ENCODE data around the gene CYFIP1.
A peak's percentile ranks its signal among the peaks of the same experiment; 100 is the strongest.

Gene CYFIP1

DNA sequence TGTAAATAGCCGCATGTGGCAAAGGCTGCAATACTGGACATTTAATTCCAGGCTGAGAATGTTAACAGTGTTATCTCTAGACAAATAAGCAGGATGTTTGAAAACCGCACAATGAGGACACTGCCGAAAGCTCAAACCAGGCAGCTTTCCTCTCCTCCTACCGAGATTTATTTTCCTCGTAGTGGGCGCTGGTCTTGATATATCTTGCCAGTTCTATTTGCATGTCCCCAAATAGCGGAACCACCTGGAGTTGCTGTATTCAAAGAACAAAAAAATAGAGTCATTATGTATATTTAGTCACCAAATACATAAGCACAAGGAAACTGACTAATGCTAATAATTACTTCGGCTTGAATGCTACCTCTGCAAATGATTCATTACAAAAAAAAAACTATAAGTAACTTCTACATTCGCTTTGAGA lies 46.5 kb downstream of the CYFIP1 start:
- DNase-seq (ENCODE audit: low read depth, low spot score): peak; percentile 69
- TF ChIP-seq, protein P1, sequence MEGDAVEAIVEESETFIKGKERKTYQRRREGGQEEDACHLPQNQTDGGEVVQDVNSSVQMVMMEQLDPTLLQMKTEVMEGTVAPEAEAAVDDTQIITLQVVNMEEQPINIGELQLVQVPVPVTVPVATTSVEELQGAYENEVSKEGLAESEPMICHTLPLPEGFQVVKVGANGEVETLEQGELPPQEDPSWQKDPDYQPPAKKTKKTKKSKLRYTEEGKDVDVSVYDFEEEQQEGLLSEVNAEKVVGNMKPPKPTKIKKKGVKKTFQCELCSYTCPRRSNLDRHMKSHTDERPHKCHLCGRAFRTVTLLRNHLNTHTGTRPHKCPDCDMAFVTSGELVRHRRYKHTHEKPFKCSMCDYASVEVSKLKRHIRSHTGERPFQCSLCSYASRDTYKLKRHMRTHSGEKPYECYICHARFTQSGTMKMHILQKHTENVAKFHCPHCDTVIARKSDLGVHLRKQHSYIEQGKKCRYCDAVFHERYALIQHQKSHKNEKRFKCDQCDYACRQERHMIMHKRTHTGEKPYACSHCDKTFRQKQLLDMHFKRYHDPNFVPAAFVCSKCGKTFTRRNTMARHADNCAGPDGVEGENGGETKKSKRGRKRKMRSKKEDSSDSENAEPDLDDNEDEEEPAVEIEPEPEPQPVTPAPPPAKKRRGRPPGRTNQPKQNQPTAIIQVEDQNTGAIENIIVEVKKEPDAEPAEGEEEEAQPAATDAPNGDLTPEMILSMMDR (IDR thresholded peaks at IDR 0.05; ENCODE audit: low read depth, low read length): no peak
- no peak overlapping the region for H3K4me3 ChIP-seq (ENCODE audit: low read depth, low read length)
- in situ Hi-C loops (cut with HindIII; ENCODE audit: low sequenced_read_pairs): no loop called here

DNA sequence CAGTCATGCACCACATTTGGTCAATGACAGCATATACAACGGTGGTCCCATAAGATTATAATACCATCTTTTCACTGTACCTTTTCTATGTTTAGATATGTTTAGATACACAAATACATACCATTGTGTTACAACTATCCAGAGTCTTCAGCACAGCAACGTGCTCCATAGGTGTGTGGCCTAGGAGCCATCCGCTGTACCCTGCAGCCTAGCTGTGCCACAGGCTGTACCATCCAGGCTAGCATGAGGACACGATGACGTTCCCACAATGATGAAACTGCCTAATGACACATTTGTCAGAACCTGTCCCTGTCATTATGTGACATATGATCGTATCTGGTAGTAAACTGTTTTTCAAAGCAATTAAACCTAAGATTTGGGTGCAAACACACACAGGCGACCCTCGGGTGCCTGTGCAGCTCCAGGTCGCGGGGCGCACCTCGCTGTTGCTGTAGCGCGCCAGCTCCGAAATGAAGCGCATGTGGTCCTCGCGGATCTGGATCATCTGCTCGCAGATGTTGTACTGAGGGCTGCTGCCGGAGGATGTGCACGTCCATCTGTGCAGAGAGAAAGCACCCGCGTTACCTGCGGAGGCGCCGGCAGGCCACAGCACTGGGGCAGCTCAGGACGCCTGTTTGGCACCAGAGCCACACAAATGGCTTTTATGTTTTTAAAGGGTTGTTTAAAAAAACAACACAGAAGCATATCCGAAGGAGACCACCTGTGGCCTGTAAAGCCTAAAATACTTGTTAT lies 48.2 kb downstream of the CYFIP1 start:
- in situ Hi-C loops (cut with HindIII; ENCODE audit: low sequenced_read_pairs): no loop called here
- TF ChIP-seq, protein P1 (IDR thresholded peaks at IDR 0.05; ENCODE audit: low read depth, low read length): no peak
- no peak overlapping the region for H3K4me3 ChIP-seq (ENCODE audit: low read depth, low read length)
- no peak for DNase-seq (ENCODE audit: low read depth, low spot score)

DNA sequence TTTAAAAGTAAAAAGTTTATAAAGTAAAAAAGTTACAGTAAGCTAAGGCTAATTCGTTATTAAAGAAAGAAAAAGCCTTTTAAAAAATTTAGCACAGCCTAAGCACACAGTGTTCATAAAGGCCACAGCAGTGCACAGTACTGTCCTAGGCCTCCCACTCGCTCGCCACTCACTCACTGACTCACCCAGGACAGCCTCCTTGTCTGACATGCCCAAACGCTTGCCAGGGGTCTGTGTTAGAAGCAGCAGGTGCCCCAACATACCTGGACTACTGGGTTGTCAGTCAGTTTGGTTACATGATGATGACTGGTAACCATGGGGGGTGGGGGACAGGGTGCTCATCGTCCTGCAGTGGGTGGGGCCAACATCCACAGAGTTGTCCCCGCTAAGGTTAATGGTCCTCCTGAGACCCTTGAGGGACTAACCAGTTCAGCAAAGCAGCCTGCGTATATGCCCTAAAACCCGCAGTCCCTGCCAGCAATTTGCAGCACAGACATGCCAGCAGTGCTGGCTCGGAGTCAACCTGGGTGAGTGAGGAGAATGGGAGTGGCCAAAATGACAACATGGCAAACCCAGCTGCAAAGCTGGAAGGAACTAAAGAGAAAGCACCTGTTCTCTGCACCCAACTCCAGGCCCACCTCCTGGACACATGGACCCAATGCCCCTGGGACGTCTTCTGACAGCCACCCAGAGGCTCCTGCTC lies 49.2 kb downstream of the CYFIP1 start:
- TF ChIP-seq, protein P1 (IDR thresholded peaks at IDR 0.05; ENCODE audit: low read depth, low read length): no peak
- H3K4me3 ChIP-seq (ENCODE audit: low read depth, low read length): no peak overlapping the region
- in situ Hi-C loops (cut with HindIII; ENCODE audit: low sequenced_read_pairs): no loop called here
- DNase-seq (ENCODE audit: low read depth, low spot score): no peak

DNA sequence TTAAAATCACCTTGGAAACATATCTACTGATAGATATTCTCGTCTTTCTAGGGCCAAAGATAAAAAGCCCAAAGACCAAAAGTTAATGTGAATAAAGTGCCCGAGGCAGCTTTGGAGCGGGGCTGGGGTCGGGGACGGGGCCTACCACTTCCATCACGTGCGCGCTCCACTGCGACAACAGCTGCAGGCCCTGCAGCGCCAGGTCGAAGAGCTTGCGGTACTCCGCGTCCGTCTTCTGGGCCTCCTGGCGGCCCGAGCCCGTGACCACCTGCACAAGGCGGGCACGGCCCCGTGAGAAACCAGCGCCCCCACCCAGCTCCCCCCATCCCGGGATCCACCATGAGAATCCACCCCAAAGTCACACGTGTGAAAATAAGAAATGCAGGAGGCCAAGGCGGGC lies 52.4 kb downstream of the CYFIP1 start:
- no peak overlapping the region for H3K4me3 ChIP-seq (ENCODE audit: low read depth, low read length)
- no peak for DNase-seq (ENCODE audit: low read depth, low spot score)
- TF ChIP-seq, protein P1 (IDR thresholded peaks at IDR 0.05; ENCODE audit: low read depth, low read length): no peak
- in situ Hi-C loops (cut with HindIII; ENCODE audit: low sequenced_read_pairs): no loop called here

DNA sequence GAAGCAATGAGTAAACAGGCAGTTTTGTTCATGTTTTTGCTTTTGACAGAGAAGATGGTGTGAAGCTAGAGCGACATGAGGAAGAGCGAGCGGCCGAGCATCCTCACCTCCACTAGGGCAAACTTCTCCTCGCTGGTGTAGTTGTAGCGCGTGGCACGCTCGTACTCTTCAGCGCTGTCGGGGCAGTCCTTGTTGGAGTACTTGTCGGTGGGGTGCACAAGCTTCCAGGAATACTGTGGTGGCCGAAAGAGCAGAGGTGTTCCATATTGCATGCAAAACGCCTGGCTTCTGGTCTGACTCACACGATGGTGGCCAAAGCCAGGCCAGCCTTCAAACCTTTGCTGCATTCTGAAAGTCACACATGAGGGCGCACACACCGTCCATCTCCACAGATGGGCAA lies 54.3 kb downstream of the CYFIP1 start:
- TF ChIP-seq, protein P1 (IDR thresholded peaks at IDR 0.05; ENCODE audit: low read depth, low read length): no peak
- in situ Hi-C loops (cut with HindIII; ENCODE audit: low sequenced_read_pairs): no loop called here
- DNase-seq (ENCODE audit: low read depth, low spot score): no peak
- H3K4me3 ChIP-seq (ENCODE audit: low read depth, low read length): no peak overlapping the region

DNA sequence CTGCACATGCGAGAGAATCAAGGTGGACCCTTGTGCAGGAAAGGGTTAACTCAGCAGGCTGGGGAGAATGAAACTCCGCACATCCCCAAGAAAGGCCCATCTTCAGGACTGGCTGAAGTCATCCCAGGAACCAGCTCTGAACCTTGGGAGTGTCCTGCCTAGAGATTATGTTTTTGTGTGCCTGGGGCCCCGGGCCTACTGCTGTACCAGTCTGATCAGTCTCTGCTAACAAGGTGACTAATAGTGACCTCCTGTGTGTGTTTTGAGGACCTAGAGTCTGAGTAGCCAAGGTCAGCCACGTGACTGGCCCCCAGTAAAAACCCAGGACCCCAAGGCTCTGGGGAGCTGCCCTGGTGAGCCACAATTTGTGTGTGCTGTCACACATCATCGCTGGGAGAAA lies 58.2 kb downstream of the CYFIP1 start:
- in situ Hi-C loops (cut with HindIII; ENCODE audit: low sequenced_read_pairs): no loop called here
- TF ChIP-seq, protein P1 (IDR thresholded peaks at IDR 0.05; ENCODE audit: low read depth, low read length): no peak
- no peak overlapping the region for H3K4me3 ChIP-seq (ENCODE audit: low read depth, low read length)
- DNase-seq (ENCODE audit: low read depth, low spot score): no peak
